Epidermal melanocyte (primary cell): ENCODE measurements around the gene MFSD6L.
"Not testable (repeated sequence)": the region's sequence is repeated elsewhere in the genome, so short reads cannot be mapped to it uniquely, and the experiment has no call there.

ENCODE experiments used
- DNase-seq: peaks from one replicate; pipeline ENCODE4 v3.0.0; 2011; ENCODE audit warnings: low spot score; ENCODE audit not compliant: insufficient read length

MFSD6L gene

GRCh38 chr17:8826808-8827435 lies 27.8 kb upstream of the MFSD6L start:
- no peak for DNase-seq

- DNase-seq, result no peak
These were observed 26.6 kb upstream of the MFSD6L start for GRCh38 chr17:8825802-8826201.

GRCh38 chr17:8823279-8823678 lies 24.1 kb upstream of the MFSD6L start:
- no peak for DNase-seq

GRCh38 chr17:8822401-8823035 lies 23.4 kb upstream of the MFSD6L start:
- DNase-seq, result no peak

- no peak for DNase-seq
These were observed 22.4 kb upstream of the MFSD6L start for GRCh38 chr17:8821446-8822105.

GRCh38 chr17:8820311-8821010 lies 21.3 kb upstream of the MFSD6L start:
- DNase-seq, result no peak

- DNase-seq, result no peak
These were observed 19.6 kb upstream of the MFSD6L start for GRCh38 chr17:8818654-8819330.

GRCh38 chr17:8818047-8818446 lies 18.9 kb upstream of the MFSD6L start:
- no peak for DNase-seq

- no peak for DNase-seq
These were observed 7.9 kb upstream of the MFSD6L start for GRCh38 chr17:8806926-8807550.

GRCh38 chr17:8806253-8806925 lies 7.2 kb upstream of the MFSD6L start:
- no peak for DNase-seq

- DNase-seq, result not testable (repeated sequence)
These were observed 6.2 kb upstream of the MFSD6L start for GRCh38 chr17:8805396-8805795.

- DNase-seq, result no peak
These were observed 4.6 kb upstream of the MFSD6L start for GRCh38 chr17:8803531-8804420.

- no peak for DNase-seq
These were observed 2.1 kb upstream of the MFSD6L start for GRCh38 chr17:8801135-8801840.

- no peak for DNase-seq
These were observed 1.5 kb upstream of the MFSD6L start for GRCh38 chr17:8800656-8801055.

- DNase-seq, result no peak
These were observed 526 bp upstream of the MFSD6L start for GRCh38 chr17:8799570-8800212.

- DNase-seq, result no peak
These were observed 854 bp downstream of the MFSD6L start for GRCh38 chr17:8798176-8798845.

GRCh38 chr17:8797621-8798175 lies 1.5 kb downstream of the MFSD6L start:
- no peak for DNase-seq

- no peak for DNase-seq
These were observed 4.5 kb downstream of the MFSD6L start for GRCh38 chr17:8794636-8795035.
